T-helper 1 cell treated with Interleukin-12 subunit alpha and Interleukin-12 subunit beta and Interleukin-4 antibody, amounts not matched to agents 30 μg/mL and 1 μg/mL, for 36 hours (primary cell): ENCODE measurements around the gene IGFL1.
"Not testable (repeated sequence)": the region's sequence is repeated elsewhere in the genome, so short reads cannot be mapped to it uniquely, and the experiment has no call there.

Source experiments
- H3K27ac Mint-ChIP-seq: one replicate; pipeline ENCODE4 v1.8.0; 2021; ENCODE audit warnings: mild to moderate bottlenecking, mixed read lengths
- H3K27me3 Mint-ChIP-seq: one replicate; pipeline ENCODE4 v1.8.0; 2021; ENCODE audit warnings: low read depth, mixed read lengths
- H3K36me3 Mint-ChIP-seq: one replicate; pipeline ENCODE4 v1.8.0; 2021; ENCODE audit warnings: low read depth, mixed read lengths
- H3K4me1 Mint-ChIP-seq: one replicate; pipeline ENCODE4 v1.8.0; 2021; ENCODE audit warnings: low read depth, mixed read lengths
- H3K4me3 Mint-ChIP-seq: one replicate; pipeline ENCODE4 v1.8.0; 2021; ENCODE audit warnings: mild to moderate bottlenecking, moderate library complexity, mixed read lengths
- H3K9me3 Mint-ChIP-seq: one replicate; pipeline ENCODE4 v1.8.0; 2021; ENCODE audit warnings: mixed read lengths

IGFL1 gene

DNA sequence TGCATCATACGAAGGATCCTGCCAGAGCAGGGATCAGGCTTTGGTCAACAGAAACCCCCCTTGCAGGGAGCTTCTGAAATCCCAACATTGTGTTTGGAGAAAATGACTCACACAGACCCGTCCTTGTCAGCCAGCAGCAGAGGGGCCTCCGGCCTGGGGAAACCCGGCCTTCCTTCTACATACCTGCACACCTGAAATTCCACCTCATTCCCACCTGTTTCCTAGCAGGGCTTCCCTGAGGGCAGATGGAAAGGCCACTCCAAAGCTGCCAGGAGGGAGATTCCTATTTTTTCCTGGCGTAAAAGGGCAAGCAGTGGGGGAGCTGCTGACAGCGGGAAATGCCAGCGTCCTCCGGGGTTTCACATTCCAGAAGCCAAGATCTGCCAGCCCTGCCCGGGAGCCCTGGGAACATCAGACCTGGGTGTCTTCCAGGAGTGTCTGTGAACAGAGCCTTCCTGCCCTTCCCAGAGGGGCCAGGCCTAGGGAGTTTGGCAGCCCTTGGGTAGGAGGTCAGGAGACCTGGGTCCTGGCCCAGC, 3.0 kb upstream of the IGFL1 start:
- no peak overlapping the region for H3K27ac Mint-ChIP-seq
- H3K9me3 Mint-ChIP-seq, result no peaks in the 10 kb centered on the region
- H3K4me3 Mint-ChIP-seq, result no peak overlapping the region
- H3K36me3 Mint-ChIP-seq, result no peaks in the 10 kb centered on the region
- H3K4me1 Mint-ChIP-seq, result peaks cover 4% of the 10 kb centered on the region
- peaks cover 28% of the 10 kb centered on the region for H3K27me3 Mint-ChIP-seq

DNA sequence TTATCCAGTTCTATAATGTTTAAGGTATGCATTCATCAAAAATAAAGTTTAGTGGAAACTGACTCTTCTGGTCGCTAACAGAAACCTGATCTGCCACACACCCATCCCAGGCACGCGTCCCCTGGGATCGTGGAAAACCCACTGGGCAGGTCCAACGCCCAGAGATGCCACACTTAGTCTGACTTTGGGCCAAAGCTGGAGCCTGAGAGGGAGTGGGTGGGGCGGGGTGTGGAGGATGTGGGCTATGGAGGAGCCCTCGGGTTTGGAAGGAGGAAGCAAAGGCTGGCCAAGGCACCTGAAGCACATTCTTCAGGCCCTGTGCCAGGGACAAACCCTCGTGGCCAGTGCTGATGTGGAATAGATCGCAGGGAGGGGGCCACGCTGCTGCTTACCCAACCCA, 2.5 kb downstream of the IGFL1 start:
- Mint-ChIP-seq H3K27me3 (peaks cover 21% of the 10 kb centered on the region), H3K4me3 (no peak overlapping the region), H3K36me3 (no peaks in the 10 kb centered on the region)

DNA sequence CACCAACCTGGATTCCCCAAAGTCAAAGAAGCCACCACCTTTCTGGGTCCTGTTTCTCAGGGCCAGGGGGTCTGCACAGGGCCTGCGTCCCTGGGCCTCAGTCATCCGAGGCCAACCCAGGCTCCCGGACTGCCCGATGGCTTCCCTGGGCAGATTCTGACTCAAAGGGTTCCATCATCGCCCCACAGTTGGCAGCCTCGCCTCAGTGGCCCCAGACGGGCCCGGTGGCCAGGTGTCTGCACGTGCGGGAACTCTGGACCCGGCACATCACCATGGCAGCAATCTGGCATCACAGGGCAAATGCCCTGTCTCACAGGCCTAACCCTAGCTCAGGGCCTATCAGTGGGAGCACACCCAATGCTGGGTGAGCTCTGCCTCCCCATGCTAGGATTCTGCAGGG, 2.9 kb downstream of the IGFL1 start:
- Mint-ChIP-seq H3K4me1 (no peaks in the 10 kb centered on the region), H3K27ac (no peak overlapping the region), H3K27me3 (peaks cover 22% of the 10 kb centered on the region), H3K4me3 (no peak overlapping the region), H3K36me3 (no peaks in the 10 kb centered on the region), H3K9me3 (no peaks in the 10 kb centered on the region)

More for the DNA sequence above, 2.5 kb downstream of the IGFL1 start:
- Mint-ChIP-seq H3K9me3 (no peaks in the 10 kb centered on the region), H3K27ac (no peak overlapping the region), H3K4me1 (no peaks in the 10 kb centered on the region)

DNA sequence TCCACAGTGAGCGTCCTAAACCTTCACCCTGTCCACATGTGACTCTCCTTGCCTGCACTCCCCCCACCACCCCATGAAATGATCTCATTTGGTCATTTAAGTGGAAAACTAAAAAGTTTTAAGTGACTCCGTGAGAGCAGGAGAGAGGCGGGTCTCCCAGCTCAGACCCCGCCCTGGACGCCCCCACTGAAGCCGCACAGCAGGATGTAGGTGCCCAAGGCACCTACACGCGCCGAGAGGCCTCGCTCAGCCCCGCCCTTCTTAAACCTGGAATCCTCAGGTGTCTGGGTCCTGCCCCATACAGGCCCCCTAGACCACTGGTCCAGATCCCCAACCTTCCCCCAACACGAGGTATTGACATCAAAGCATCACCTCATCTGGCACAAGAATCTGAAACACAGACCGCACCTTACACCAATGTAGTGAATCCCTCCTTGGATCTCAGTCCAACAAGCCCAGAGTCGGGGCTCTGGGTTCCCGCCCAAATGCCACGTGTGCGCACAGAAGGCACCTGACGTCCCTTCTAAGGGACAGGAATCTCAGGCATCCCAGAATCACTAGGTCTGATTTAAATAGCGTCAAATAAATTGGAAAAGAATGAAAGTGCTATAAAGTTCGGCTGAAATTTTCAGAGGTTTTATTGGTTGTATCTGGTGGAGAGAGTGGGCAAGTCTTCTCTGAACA, 3.5 kb downstream of the IGFL1 start:
- H3K9me3 Mint-ChIP-seq, result no peaks in the 10 kb centered on the region
- H3K27ac Mint-ChIP-seq, result no peak overlapping the region
- no peaks in the 10 kb centered on the region for H3K4me1 Mint-ChIP-seq
- H3K36me3 Mint-ChIP-seq, result no peaks in the 10 kb centered on the region
- peaks cover 22% of the 10 kb centered on the region for H3K27me3 Mint-ChIP-seq
- H3K4me3 Mint-ChIP-seq, result no peak overlapping the region

DNA sequence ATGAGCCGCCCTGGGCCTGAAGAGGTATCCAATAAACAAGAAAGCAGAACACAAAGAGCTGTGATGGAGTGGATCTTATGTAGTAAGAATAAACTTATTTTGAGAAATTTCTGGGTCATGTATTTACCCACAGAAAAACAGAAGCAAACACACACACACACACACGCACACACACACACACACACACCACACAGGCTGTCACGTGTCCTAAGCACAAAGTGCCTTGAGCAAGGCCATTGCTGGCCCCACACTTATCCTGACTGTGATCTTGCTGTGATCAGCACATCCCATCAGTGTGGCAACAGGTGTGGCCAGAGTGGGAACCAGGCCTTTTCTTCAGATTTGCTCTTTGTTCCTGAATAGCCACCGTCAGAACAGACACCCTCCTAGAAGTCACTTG, 4.3 kb downstream of the IGFL1 start:
- not testable (repeated sequence) for H3K9me3 Mint-ChIP-seq, H3K27ac Mint-ChIP-seq, H3K36me3 Mint-ChIP-seq, H3K4me1 Mint-ChIP-seq, H3K4me3 Mint-ChIP-seq
- peaks cover 30% of the 10 kb centered on the region for H3K27me3 Mint-ChIP-seq

DNA sequence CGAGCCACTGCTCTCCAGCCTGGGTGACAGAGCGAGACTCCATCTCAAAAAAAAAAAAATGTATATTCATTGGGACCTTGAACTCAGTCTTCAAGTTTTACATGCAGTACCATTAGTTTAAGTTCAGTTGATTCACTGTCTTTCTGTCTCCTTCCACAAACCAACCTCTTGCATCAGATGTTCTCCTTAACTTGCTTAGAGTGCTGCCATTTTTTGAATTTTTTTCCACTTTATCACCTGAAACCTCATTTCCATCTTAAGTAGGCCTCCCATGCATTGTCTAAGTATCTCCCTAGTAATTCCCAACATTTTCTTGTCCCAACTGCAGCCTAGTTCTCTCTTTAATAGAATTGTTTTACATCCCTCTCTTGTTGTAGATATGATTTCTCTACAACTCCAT, 8.6 kb downstream of the IGFL1 start:
- not testable (repeated sequence) for H3K36me3 Mint-ChIP-seq, H3K4me1 Mint-ChIP-seq, H3K27ac Mint-ChIP-seq, H3K4me3 Mint-ChIP-seq, H3K9me3 Mint-ChIP-seq
- H3K27me3 Mint-ChIP-seq, result peaks cover 41% of the 10 kb centered on the region

DNA sequence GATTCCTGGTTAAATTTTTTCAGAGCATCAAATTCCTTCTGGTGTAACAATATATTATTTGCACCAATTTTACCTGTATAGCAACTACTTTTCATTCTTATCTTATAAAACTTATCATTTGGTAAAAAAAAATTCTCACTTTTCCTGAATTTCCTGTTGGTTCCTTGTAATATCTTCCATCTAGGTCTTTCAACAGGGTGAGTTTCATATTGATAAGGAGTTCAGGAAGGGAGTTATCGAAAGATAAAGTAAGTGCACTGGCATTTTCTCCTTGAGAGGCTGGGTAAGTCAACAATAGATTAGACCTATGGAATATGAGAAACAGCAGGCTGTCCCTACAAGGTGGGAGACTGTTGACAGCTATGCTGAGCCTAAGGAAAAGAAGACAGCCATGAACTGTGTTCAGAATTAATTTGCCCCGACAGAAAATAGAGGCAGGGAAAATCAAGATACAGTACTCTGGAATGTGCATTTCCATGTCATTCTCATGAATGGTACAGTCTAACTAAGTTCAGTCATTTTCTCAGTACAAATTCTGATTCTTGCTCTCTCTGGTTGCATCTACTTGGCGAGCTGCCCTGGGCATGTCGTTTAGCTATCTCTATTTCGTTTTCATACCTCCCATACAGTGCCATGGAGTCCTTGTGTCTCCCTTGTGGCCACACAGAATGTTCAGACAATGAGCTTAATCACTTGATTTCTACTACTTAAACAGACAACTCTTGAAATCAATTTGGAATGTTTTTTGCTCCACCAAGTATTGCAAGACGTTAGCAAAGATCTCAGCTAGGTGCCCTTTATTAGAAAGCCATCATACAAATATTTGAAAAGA, 9.9 kb downstream of the IGFL1 start:
- no peaks in the 10 kb centered on the region for H3K36me3 Mint-ChIP-seq
- H3K4me1 Mint-ChIP-seq, result no peaks in the 10 kb centered on the region
- H3K4me3 Mint-ChIP-seq, result no peak overlapping the region
- no peak overlapping the region for H3K27ac Mint-ChIP-seq
- H3K9me3 Mint-ChIP-seq, result no peaks in the 10 kb centered on the region
- H3K27me3 Mint-ChIP-seq, result peaks cover 48% of the 10 kb centered on the region

DNA sequence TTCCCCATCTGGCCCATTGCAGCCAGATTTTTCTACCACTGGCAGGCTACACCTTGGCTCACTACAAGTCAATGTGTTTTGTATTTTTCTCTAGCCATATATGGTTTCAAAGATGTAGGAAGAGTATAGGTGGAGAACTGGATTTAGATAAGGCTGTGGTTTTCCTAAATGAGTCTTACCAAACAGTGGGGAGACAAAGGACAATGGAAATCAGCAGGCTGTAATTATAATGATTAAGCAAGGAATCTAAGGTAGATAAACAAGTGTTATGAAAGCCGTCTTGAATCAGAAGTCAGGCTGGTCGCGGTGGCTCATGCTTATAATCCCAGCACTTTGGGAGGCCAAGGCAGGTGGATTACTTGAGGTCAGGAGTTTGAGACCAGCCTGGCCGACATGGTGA, 11.2 kb downstream of the IGFL1 start:
- no peaks in the 10 kb centered on the region for H3K36me3 Mint-ChIP-seq
- no peaks in the 10 kb centered on the region for H3K9me3 Mint-ChIP-seq
- H3K27me3 Mint-ChIP-seq, result peaks cover 56% of the 10 kb centered on the region
- H3K4me3 Mint-ChIP-seq, result no peak overlapping the region
- no peaks in the 10 kb centered on the region for H3K4me1 Mint-ChIP-seq
- no peak overlapping the region for H3K27ac Mint-ChIP-seq

DNA sequence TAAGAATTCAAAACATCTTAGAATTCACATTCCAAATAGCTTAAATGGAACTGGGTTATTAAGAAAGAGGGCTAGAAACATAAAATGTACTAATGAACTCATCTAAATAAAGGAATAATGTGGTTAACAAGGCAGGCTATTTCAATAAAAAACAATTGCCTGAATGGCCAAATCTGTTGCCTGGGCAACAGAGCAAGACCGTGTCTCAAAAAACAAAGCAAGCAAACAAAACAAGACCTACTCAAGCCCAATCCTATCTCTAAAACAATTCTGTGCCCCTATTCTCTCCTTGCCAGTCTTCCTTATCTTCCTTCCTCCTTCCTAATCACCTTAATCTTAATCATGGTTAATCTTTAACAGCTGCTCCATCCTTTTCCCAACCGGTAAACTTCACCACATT, 12.1 kb downstream of the IGFL1 start:
- Mint-ChIP-seq H3K27ac (no peak overlapping the region), H3K36me3 (no peaks in the 10 kb centered on the region), H3K27me3 (peaks cover 63% of the 10 kb centered on the region), H3K4me3 (no peak overlapping the region), H3K9me3 (no peaks in the 10 kb centered on the region), H3K4me1 (no peaks in the 10 kb centered on the region)

DNA sequence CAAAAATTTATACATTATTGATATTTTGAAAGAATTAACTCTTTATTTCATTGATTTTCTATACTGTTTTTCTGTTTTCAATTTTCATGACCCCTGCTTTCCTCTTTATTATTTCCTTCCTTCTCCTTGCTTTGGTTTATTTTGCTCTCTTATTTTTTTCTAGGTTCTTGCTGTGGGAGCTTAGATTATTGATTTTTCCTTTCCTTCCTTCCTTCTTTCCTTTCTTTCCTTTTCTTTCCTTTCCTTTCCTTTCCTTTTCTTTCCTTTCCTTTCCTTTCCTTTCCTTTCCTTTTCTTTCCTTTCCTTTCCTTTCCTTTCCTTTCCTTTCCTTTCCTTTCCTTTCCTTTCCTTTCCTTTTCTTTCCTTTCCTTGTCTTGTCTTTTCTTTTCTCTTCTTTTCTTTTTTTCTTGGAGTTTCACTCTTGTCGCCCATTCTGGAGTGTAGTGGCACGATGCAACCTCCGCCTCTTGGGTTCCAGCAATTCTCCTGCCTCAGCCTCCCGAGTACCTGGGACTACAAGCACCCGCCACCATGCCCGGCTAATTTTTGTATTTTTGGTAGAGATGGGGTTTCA, 13.6 kb downstream of the IGFL1 start:
- not testable (repeated sequence) for H3K27ac Mint-ChIP-seq, H3K4me1 Mint-ChIP-seq, H3K36me3 Mint-ChIP-seq, H3K9me3 Mint-ChIP-seq, H3K4me3 Mint-ChIP-seq
- H3K27me3 Mint-ChIP-seq, result peaks cover 65% of the 10 kb centered on the region

DNA sequence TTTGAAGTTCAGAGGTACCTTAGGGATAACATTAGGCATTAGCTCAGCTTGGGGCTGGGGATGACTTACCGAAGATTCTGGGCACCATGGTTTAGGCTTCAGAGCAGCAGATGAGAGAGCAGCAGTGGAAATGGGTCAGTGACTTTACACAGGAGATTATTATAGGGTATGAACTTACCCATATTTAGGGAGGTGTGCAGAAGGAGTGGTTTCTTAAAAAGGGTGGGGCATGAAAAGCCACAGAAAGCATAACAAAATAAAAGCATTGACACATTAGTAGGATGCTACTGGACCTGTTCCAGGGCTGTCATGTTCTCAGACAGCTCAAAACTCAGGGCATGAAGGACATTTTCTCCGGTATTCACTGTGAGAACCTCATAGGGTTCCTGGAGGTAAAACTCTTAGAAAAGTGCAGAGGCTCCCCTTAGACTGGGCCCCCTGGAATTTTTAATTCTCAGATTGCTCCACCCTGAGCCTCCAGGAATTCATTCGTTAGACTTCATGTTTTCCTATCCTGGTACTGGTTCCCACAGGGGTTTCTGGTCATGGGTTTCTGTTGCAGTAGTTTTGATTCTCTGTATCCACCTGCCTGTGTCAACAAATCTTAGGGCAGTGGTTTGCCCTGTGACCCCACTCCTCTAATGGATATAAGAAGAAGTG, 20.7 kb downstream of the IGFL1 start:
- Mint-ChIP-seq H3K27ac (no peak overlapping the region), H3K27me3 (peaks cover 51% of the 10 kb centered on the region), H3K4me1 (no peaks in the 10 kb centered on the region)

DNA sequence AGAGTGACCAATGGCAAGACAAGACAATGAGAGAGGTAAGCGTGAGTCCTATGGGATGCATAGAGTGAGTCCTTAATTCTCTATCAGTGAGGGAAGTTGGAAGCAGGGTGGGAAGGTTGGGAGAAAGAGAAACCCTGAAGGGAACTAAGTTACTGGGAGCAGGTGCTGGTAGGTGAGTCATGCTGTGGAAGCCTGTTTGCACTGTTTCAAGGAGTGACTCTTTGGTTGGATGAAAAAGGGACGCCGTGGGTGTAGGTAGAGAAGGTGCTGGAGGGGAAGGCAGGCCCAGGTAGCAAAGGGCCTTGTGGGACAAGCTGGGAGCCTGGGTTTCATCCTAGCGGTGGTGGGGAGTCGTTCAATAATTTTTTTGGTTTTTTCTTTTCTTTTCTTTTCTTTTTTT, 21.9 kb downstream of the IGFL1 start:
- no peaks in the 10 kb centered on the region for H3K4me1 Mint-ChIP-seq
- no peaks in the 10 kb centered on the region for H3K36me3 Mint-ChIP-seq
- peaks cover 46% of the 10 kb centered on the region for H3K27me3 Mint-ChIP-seq
- no peaks in the 10 kb centered on the region for H3K9me3 Mint-ChIP-seq
- H3K27ac Mint-ChIP-seq, result no peak overlapping the region
- no peak overlapping the region for H3K4me3 Mint-ChIP-seq

More for the DNA sequence above, 20.7 kb downstream of the IGFL1 start:
- Mint-ChIP-seq H3K9me3 (no peaks in the 10 kb centered on the region), H3K36me3 (no peaks in the 10 kb centered on the region), H3K4me3 (no peak overlapping the region)

DNA sequence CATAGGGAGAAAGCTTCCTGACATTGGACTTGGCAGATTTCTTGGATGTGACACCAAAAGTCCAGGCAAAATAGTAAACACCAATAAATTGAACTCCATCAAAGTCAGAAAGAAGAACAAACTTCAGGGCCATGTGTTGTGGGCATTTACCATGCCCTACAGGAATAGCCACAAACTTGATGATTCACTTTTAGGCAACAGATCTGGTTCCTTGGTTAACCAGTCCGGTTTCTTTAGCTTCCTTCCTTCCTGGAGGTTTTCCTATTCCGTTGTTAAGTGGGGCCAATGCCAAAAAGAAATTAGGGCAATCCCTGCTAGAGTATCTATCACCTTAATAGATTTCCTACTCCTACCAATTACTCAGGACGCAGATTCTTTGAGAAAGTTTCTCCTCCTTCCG, 25.2 kb downstream of the IGFL1 start:
- no peaks in the 10 kb centered on the region for H3K9me3 Mint-ChIP-seq
- H3K27me3 Mint-ChIP-seq, result peaks cover 35% of the 10 kb centered on the region
- no peak overlapping the region for H3K4me3 Mint-ChIP-seq
- no peaks in the 10 kb centered on the region for H3K36me3 Mint-ChIP-seq
- no peaks in the 10 kb centered on the region for H3K4me1 Mint-ChIP-seq
- H3K27ac Mint-ChIP-seq, result no peak overlapping the region

DNA sequence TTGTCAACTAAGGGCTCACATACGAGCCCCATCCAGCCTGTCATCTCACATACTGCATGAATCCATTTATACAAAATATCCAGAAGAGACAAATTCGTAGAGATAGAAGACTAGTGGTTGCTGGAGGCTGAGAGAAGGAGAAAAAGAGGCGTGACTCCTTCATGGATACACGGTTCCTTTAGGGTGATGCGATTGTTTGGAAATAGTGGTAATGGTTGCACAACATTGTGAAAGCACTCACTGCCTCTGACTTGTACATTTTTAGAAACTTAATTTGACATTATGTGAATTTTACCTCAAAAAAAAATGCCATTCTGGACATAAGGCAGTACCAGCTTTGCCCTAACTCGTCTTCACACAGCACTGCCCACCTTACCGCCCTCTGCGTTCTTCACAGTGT, 27.3 kb downstream of the IGFL1 start:
- H3K36me3 Mint-ChIP-seq, result no peaks in the 10 kb centered on the region
- H3K27me3 Mint-ChIP-seq, result peaks cover 34% of the 10 kb centered on the region
- H3K4me1 Mint-ChIP-seq, result no peaks in the 10 kb centered on the region
- no peaks in the 10 kb centered on the region for H3K9me3 Mint-ChIP-seq
- H3K27ac Mint-ChIP-seq, result no peak overlapping the region
- H3K4me3 Mint-ChIP-seq, result no peak overlapping the region
